ENCODE results near the gene CNOT10. TPM values are rescaled to one million over a fixed set of nuclear protein-coding genes. Genes with fewer than 3 reads are reported as not detected.
"Not testable (repeated sequence)": the region's sequence is repeated elsewhere in the genome, so short reads cannot be mapped to it uniquely, and the experiment has no call there.

The CNOT10 gene
- total RNA-seq, 2 donors from 2014 or later: 23.8 to 34.1 TPM

- Histone ChIP-seq H3K36me3 (no peaks in the 10 kb centered on the region), H3K27ac (no peak overlapping the region), H3K4me3 (no peak overlapping the region), H3K4me1 (no peaks in the 10 kb centered on the region), H3K9ac (ENCODE audit: low read depth in 2 of 2, low read length in 2 of 2) (no peak overlapping the region), H3K27me3 (no peaks in the 10 kb centered on the region), H3K9me3 (no peaks in the 10 kb centered on the region)
- TF ChIP-seq, protein P1, sequence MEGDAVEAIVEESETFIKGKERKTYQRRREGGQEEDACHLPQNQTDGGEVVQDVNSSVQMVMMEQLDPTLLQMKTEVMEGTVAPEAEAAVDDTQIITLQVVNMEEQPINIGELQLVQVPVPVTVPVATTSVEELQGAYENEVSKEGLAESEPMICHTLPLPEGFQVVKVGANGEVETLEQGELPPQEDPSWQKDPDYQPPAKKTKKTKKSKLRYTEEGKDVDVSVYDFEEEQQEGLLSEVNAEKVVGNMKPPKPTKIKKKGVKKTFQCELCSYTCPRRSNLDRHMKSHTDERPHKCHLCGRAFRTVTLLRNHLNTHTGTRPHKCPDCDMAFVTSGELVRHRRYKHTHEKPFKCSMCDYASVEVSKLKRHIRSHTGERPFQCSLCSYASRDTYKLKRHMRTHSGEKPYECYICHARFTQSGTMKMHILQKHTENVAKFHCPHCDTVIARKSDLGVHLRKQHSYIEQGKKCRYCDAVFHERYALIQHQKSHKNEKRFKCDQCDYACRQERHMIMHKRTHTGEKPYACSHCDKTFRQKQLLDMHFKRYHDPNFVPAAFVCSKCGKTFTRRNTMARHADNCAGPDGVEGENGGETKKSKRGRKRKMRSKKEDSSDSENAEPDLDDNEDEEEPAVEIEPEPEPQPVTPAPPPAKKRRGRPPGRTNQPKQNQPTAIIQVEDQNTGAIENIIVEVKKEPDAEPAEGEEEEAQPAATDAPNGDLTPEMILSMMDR (IDR thresholded peaks at IDR 0.05): no peak
- intact Hi-C loops (cut with DNase I): no loop called here
- DNase-seq: no peak
Measured at GRCh38 chr3:32667072-32667582, 17.9 kb upstream of the CNOT10 start.

DNA sequence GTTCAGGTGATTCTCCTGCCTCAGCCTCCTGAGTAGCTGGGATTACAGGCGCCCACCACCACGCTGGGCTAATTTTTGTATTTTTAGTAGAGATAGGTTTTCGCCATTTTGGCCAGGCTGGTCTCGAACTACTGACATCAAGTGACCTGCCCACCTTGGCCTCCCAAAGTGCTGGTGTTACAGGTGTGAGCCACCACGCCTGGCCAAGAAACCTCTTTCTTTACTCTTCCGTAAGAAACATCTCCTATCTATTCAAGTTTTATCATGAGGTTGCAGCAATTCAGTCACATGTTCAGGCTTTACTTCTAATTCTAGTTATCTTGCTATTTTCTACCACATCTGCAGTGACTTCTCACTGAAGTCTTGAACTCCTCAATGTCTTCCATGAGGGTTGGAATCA lies 15.8 kb upstream of the CNOT10 start:
- intact Hi-C loops (cut with DNase I); H3K36me3 ChIP-seq; H3K4me1 ChIP-seq; H3K9ac ChIP-seq (ENCODE audit: low read depth in 2 of 2, low read length in 2 of 2); DNase-seq; H3K27ac ChIP-seq; H3K4me3 ChIP-seq; H3K9me3 ChIP-seq; H3K27me3 ChIP-seq: not testable (repeated sequence)

DNA sequence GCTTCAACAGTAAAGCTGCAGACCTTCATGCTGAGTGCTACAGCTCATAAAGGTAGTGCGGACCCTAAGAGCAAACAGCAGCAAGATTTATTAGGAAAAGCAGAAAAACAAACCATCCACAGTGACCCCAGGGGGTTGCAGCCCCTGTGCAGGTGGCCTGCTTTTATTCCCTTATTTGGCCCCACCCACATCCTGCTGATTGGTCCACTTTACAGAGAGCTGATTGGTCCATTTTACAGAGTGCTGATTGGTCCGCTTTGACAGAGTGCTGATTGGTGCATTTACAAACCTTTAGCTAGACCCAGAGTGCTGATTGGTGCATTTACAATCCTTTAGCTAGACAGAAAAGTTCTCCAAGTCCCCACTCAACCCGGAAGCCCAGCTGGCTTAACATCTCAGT lies 11.3 kb upstream of the CNOT10 start:
- H3K27ac ChIP-seq; H3K27me3 ChIP-seq; H3K4me3 ChIP-seq; H3K36me3 ChIP-seq; H3K9ac ChIP-seq (ENCODE audit: low read depth in 2 of 2, low read length in 2 of 2); H3K9me3 ChIP-seq; H3K4me1 ChIP-seq; DNase-seq: not testable (repeated sequence)
- intact Hi-C loops (cut with DNase I): loop anchor here (10.0 kb wide), 1 partner anchor 489 kb away; no protein-coding TSS in a partner anchor

DNA sequence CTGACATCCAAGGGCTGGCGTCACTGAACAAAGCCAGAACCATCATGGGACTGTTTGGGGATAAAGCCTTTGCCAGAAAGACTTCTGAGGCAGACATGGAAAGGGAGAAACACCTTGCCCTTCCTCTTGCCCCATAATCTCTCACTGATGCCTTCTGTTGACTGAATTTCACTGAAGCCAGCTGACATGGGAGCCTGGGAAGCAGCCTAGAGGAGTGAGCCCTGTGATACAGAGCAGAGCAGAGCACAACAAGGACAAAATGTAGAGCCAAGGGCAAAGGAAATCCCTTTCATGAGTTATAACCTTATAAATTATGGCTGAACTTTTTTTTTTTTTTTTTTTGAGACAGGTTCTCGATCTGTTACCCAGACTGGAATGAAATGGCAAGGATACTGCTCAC lies 9.8 kb upstream of the CNOT10 start:
- Histone ChIP-seq H3K27ac (no peak overlapping the region), H3K27me3 (no peaks in the 10 kb centered on the region), H3K4me3 (no peak overlapping the region), H3K9ac (ENCODE audit: low read depth in 2 of 2, low read length in 2 of 2) (no peak overlapping the region), H3K4me1 (no peaks in the 10 kb centered on the region), H3K9me3 (no peaks in the 10 kb centered on the region), H3K36me3 (no peaks in the 10 kb centered on the region)
- no peak for DNase-seq
- TF ChIP-seq, protein P1 (IDR thresholded peaks at IDR 0.05): no peak
- intact Hi-C loops (cut with DNase I): loop anchor here (10.0 kb wide), 1 partner anchor 490 kb away; no protein-coding TSS in a partner anchor

DNA sequence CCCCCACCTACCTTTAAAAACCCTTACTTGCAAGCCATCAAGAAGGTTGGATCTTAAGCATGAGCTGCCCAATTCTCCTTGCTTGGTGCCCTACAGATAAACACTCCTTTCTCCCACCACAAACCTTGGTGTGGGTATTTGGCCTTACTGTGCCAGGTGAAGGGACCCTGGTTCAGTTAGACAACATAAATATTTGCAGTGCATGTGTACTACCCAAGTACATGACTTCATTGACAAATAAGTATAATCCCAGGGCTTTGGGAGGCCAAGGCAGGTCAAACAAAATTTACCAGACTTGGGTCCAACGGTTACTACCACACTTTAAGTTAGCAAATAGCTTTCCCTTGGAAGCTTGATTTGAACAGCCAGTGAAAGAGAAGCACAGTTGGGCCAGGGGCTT lies 9.3 kb upstream of the CNOT10 start:
- Histone ChIP-seq H3K36me3 (no peaks in the 10 kb centered on the region), H3K4me1 (no peaks in the 10 kb centered on the region), H3K27ac (no peak overlapping the region), H3K27me3 (no peaks in the 10 kb centered on the region), H3K9me3 (no peaks in the 10 kb centered on the region), H3K9ac (ENCODE audit: low read depth in 2 of 2, low read length in 2 of 2) (no peak overlapping the region), H3K4me3 (no peak overlapping the region)
- TF ChIP-seq, protein P1 (IDR thresholded peaks at IDR 0.05): no peak
- DNase-seq: no peak
- intact Hi-C loops (cut with DNase I): loop anchor here (10.0 kb wide), 1 partner anchor 491 kb away; no protein-coding TSS in a partner anchor

DNA sequence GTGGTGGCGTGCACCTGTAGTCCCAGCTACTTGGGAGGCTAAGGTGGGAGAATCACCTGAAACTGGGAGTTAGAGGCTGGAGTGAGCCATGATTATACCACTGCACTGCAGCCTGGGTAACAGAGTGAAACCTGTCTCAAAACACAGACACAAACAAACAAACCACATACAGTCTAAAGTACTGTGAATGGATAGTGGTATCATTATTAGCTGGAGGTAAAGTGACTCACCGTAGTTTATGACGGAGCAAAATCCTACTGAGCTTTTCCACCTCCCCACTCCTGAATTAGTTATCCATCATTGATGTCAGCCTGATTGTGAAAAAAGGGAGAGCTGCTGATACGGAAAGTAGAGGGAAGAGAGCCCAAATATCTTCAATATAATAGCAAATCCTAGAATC lies 3.2 kb upstream of the CNOT10 start:
- Histone ChIP-seq H3K27me3 (no peaks in the 10 kb centered on the region), H3K9me3 (no peaks in the 10 kb centered on the region), H3K36me3 (no peaks in the 10 kb centered on the region), H3K27ac (no peak overlapping the region), H3K9ac (ENCODE audit: low read depth in 2 of 2, low read length in 2 of 2) (no peak overlapping the region), H3K4me1 (peaks cover 6% of the 10 kb centered on the region), H3K4me3 (no peak overlapping the region)
- TF ChIP-seq, protein P1 (IDR thresholded peaks at IDR 0.05): no peak
- intact Hi-C loops (cut with DNase I): no loop called here
- no peak for DNase-seq
